ENCODE data around the gene MLLT6.

Gene MLLT6

DNA sequence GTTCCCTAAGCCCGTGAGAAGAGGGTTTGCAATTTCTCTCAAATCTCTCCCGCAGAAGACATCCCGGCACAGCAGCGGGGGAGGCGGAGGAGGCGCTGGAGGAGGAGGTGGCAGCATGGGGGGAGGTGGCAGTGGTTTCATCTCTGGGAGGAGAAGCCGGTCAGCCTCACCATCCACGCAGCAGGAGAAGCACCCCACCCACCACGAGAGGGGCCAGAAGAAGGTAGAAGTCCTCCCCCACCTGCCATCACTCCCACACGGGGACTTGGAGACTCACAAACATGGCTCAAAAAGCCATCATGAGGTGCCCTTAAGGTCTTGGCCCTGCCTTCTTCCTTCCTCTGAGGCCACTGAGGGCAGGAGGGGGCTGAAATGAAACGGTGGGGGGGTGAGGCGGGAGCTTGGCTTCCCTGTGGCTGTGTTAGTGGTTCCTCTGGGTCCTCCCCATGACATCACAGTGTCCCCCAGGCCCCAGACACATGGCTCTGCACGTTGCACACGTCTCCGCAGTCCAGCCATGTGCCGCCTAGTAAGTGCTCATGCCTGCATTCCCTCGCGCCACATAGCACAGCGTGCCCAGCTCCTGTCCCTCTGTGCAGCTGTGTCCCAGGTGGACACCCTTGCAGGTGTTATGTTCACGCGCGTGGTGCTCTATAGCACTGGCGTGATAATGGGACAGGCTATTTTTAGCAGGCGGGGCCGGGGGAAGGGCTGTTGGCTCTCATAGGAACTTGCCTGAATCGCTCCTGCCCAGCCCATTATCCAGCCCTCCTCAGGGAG lies 6.9 kb downstream of the MLLT6 start:
- Histone ChIP-seq H3K27ac (ENCODE audit: low read length, poor library complexity, severe bottlenecking) (no peak overlapping the region), H3K9ac (ENCODE audit: low read length) (no peak overlapping the region), H3K36me3 (ENCODE audit: control insufficient read depth in 1 of 2, insufficient read depth in 2 of 2, low read depth in 1 of 2, low read length in 2 of 2) (peaks cover 66 to 92% of the 10 kb centered on the region in 2 experiments), H4K8ac (ENCODE audit: low read length) (no peak overlapping the region), H2BK5ac (ENCODE audit: low read depth, low read length, poor library complexity, severe bottlenecking) (no peak overlapping the region), H2BK12ac (ENCODE audit: low read length in 2 of 2) (no peak overlapping the region), H3K4ac (ENCODE audit: low read depth in 1 of 2, low read length in 2 of 2) (no peak overlapping the region), H3K4me2 (ENCODE audit: low read length, poor library complexity, severe bottlenecking) (no peak overlapping the region), H3K4me3 (ENCODE audit: insufficient read depth in 1 of 2, low read depth in 1 of 2, low read length in 2 of 2) (no peak overlapping the region), H4K91ac (ENCODE audit: low read length) (no peak overlapping the region), H2AFZ (ENCODE audit: low read depth, low read length) (no peak overlapping the region), H3K14ac (ENCODE audit: low read length in 2 of 2) (no peak overlapping the region), H3K79me1 (replicated peaks; ENCODE audit: low read length, poor library complexity, severe bottlenecking) (peaks cover 28% of the 10 kb centered on the region), H2BK120ac (ENCODE audit: low read depth, low read length) (no peak overlapping the region), H3K9me3 (ENCODE audit: control insufficient read depth, low read length) (no peaks in the 10 kb centered on the region), H3K4me1 (ENCODE audit: control insufficient read depth, insufficient read depth, low read depth, low read length) (peaks cover 33% of the 10 kb centered on the region), H2BK15ac (ENCODE audit: low read depth, poor library complexity, severe bottlenecking) (no peak overlapping the region), H3K18ac (ENCODE audit: low read depth in 1 of 2, low read length in 2 of 2) (no peak overlapping the region), H2AK5ac (ENCODE audit: low read length, severe bottlenecking) (peak overlapping the region; percentile 21), H3K23ac (ENCODE audit: low read length in 2 of 2) (no peak overlapping the region), H3K27me3 (ENCODE audit: control insufficient read depth in 1 of 2, insufficient read depth in 1 of 2, low read length in 2 of 2) (no peaks in the 10 kb centered on the region)
- no peak for DNase-seq
- WGBS: 95% methylated on average over 25 of the region's 26 CpGs

DNA sequence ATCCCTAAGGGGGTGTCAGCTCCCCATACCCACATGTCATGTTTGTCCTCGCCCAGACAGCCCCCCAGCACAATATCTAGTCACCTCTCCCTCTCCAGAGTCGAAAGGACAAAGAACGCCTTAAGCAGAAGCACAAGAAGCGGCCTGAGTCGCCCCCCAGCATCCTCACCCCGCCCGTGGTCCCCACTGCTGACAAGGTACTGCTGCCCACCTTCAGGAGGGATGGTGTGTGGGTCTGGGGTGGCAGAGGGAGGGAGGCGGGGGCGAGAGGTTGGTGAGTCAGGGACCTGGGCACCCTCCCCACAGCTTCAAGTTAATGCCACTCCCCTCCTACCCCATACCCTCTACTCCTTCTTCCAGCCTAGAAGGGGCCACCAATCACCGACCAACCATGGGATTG lies 7.5 kb downstream of the MLLT6 start:
- no peak overlapping the region for H2AFZ ChIP-seq (ENCODE audit: low read depth, low read length)
- H3K27me3 ChIP-seq (ENCODE audit: control insufficient read depth in 1 of 2, insufficient read depth in 1 of 2, low read length in 2 of 2): no peaks in the 10 kb centered on the region
- no peaks in the 10 kb centered on the region for H3K9me3 ChIP-seq (ENCODE audit: control insufficient read depth, low read length)
- H2AK5ac ChIP-seq (ENCODE audit: low read length, severe bottlenecking): no peak overlapping the region
- no peak overlapping the region for H3K14ac ChIP-seq (ENCODE audit: low read length in 2 of 2)
- peaks cover 24% of the 10 kb centered on the region for H3K79me1 ChIP-seq (replicated peaks; ENCODE audit: low read length, poor library complexity, severe bottlenecking)
- no peak overlapping the region for H3K18ac ChIP-seq (ENCODE audit: low read depth in 1 of 2, low read length in 2 of 2)
- no peak overlapping the region for H3K4ac ChIP-seq (ENCODE audit: low read depth in 1 of 2, low read length in 2 of 2)
- 85% methylated on average over 2 of the region's 10 CpGs for WGBS
- H4K91ac ChIP-seq (ENCODE audit: low read length): no peak overlapping the region
- no peak overlapping the region for H3K27ac ChIP-seq (ENCODE audit: low read length, poor library complexity, severe bottlenecking)
- H3K23ac ChIP-seq (ENCODE audit: low read length in 2 of 2): no peak overlapping the region
- H2BK120ac ChIP-seq (ENCODE audit: low read depth, low read length): no peak overlapping the region
- H2BK15ac ChIP-seq (ENCODE audit: low read depth, poor library complexity, severe bottlenecking): no peak overlapping the region
- no peak overlapping the region for H2BK5ac ChIP-seq (ENCODE audit: low read depth, low read length, poor library complexity, severe bottlenecking)
- peaks cover 30% of the 10 kb centered on the region for H3K4me1 ChIP-seq (ENCODE audit: control insufficient read depth, insufficient read depth, low read depth, low read length)
- no peak overlapping the region for H2BK12ac ChIP-seq (ENCODE audit: low read length in 2 of 2)
- no peak overlapping the region for H3K9ac ChIP-seq (ENCODE audit: low read length)
- no peak for DNase-seq
- H3K4me2 ChIP-seq (ENCODE audit: low read length, poor library complexity, severe bottlenecking): no peak overlapping the region
- H4K8ac ChIP-seq (ENCODE audit: low read length): no peak overlapping the region
- H3K4me3 ChIP-seq (ENCODE audit: insufficient read depth in 1 of 2, low read depth in 1 of 2, low read length in 2 of 2): no peak overlapping the region
- H3K36me3 ChIP-seq (ENCODE audit: control insufficient read depth in 1 of 2, insufficient read depth in 2 of 2, low read depth in 1 of 2, low read length in 2 of 2): peaks cover 68 to 93% of the 10 kb centered on the region in 2 experiments

DNA sequence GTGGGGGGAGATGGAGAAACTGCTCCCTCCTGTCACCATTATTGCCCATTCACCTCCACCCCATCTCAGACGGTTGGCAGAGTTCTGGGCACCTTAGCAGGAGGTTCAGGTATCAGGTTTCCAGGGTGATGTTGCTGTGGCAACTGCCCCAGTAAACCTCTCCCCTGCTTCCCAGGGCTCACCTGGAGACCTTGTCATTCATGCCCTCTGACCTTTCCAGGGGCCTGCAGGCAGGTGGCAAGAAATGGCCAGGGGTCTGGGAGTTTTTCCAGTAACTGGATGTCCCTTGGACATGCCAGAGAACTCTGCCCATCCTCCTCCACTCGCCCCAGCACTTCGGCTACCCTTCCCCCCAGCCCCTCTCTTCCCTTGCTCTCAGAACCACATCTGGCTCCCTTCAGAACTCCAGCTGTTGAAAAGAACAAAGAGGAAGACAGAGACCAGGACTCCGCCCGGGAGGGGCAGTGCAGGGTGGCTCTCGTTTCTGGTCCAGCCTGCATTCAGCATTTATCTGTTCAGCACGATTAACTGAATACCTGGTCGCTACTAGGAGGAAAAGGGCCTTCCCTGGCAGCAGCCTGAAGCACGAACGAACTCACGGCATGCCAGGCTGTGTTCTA lies 8.5 kb downstream of the MLLT6 start:
- H2AK5ac ChIP-seq (ENCODE audit: low read length, severe bottlenecking): no peak overlapping the region
- no peak overlapping the region for H2BK120ac ChIP-seq (ENCODE audit: low read depth, low read length)
- H4K8ac ChIP-seq (ENCODE audit: low read length): no peak overlapping the region
- peaks cover 28% of the 10 kb centered on the region for H3K4me1 ChIP-seq (ENCODE audit: control insufficient read depth, insufficient read depth, low read depth, low read length)
- no peak overlapping the region for H3K27ac ChIP-seq (ENCODE audit: low read length, poor library complexity, severe bottlenecking)
- H2AFZ ChIP-seq (ENCODE audit: low read depth, low read length): no peak overlapping the region
- no peak overlapping the region for H3K9ac ChIP-seq (ENCODE audit: low read length)
- H3K79me1 ChIP-seq (replicated peaks; ENCODE audit: low read length, poor library complexity, severe bottlenecking): peaks cover 16% of the 10 kb centered on the region
- H3K27me3 ChIP-seq (ENCODE audit: control insufficient read depth in 1 of 2, insufficient read depth in 1 of 2, low read length in 2 of 2): no peaks in the 10 kb centered on the region
- no peaks in the 10 kb centered on the region for H3K9me3 ChIP-seq (ENCODE audit: control insufficient read depth, low read length)
- WGBS: 93% methylated on average over 8 of the region's 11 CpGs
- no peak overlapping the region for H3K18ac ChIP-seq (ENCODE audit: low read depth in 1 of 2, low read length in 2 of 2)
- no peak overlapping the region for H4K91ac ChIP-seq (ENCODE audit: low read length)
- H3K14ac ChIP-seq (ENCODE audit: low read length in 2 of 2): no peak overlapping the region
- no peak overlapping the region for H2BK5ac ChIP-seq (ENCODE audit: low read depth, low read length, poor library complexity, severe bottlenecking)
- H3K4me2 ChIP-seq (ENCODE audit: low read length, poor library complexity, severe bottlenecking): no peak overlapping the region
- no peak overlapping the region for H3K4me3 ChIP-seq (ENCODE audit: insufficient read depth in 1 of 2, low read depth in 1 of 2, low read length in 2 of 2)
- H3K4ac ChIP-seq (ENCODE audit: low read depth in 1 of 2, low read length in 2 of 2): no peak overlapping the region
- H2BK12ac ChIP-seq (ENCODE audit: low read length in 2 of 2): no peak overlapping the region
- H2BK15ac ChIP-seq (ENCODE audit: low read depth, poor library complexity, severe bottlenecking): no peak overlapping the region
- peaks cover 69 to 93% of the 10 kb centered on the region in 2 experiments for H3K36me3 ChIP-seq (ENCODE audit: control insufficient read depth in 1 of 2, insufficient read depth in 2 of 2, low read depth in 1 of 2, low read length in 2 of 2)
- no peak for DNase-seq
- peak overlapping the region in 1 of 2 experiments; percentile 32 for H3K23ac ChIP-seq (ENCODE audit: low read length in 2 of 2)

DNA sequence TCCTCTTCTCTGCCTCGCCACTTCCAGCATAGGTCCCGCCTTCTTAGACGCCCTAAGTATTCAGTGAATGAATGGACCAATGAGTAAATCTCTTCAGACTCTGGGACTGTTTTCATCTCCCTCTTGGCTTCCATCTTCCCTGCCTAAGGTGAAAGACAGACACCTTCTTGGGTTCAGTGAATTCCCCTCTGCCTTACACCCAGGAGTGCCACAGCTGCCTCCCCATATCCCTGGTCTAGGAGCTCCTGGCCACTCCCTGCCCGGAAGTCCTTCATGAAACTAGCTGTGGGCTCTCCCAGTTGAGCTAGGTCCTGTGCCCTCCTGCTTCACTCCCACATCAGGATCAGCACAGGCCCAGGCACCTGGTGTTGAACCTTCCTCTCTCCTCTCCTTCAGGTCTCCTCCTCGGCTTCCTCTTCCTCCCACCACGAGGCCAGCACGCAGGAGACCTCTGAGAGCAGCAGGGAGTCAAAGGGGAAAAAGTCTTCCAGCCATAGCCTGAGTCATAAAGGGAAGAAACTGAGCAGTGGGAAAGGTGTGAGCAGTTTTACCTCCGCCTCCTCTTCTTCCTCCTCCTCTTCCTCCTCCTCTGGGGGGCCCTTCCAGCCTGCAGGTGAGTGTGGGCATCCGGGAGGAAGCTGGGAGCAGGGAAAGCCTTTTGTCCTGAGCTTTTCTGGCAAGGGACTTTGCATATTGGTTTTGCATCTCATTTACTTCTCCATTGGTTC lies 10.3 kb downstream of the MLLT6 start:
- Histone ChIP-seq H2BK5ac (ENCODE audit: low read depth, low read length, poor library complexity, severe bottlenecking) (no peak overlapping the region), H3K4me2 (ENCODE audit: low read length, poor library complexity, severe bottlenecking) (no peak overlapping the region), H3K4ac (ENCODE audit: low read depth in 1 of 2, low read length in 2 of 2) (no peak overlapping the region), H3K27me3 (ENCODE audit: control insufficient read depth in 1 of 2, insufficient read depth in 1 of 2, low read length in 2 of 2) (no peaks in the 10 kb centered on the region), H2BK12ac (ENCODE audit: low read length in 2 of 2) (no peak overlapping the region), H3K14ac (ENCODE audit: low read length in 2 of 2) (no peak overlapping the region), H3K27ac (ENCODE audit: low read length, poor library complexity, severe bottlenecking) (no peak overlapping the region), H2BK120ac (ENCODE audit: low read depth, low read length) (no peak overlapping the region), H3K18ac (ENCODE audit: low read depth in 1 of 2, low read length in 2 of 2) (no peak overlapping the region), H2AK5ac (ENCODE audit: low read length, severe bottlenecking) (no peak overlapping the region), H3K79me1 (replicated peaks; ENCODE audit: low read length, poor library complexity, severe bottlenecking) (peaks cover 13% of the 10 kb centered on the region), H3K9me3 (ENCODE audit: control insufficient read depth, low read length) (no peaks in the 10 kb centered on the region), H3K23ac (ENCODE audit: low read length in 2 of 2) (no peak overlapping the region), H3K4me3 (ENCODE audit: insufficient read depth in 1 of 2, low read depth in 1 of 2, low read length in 2 of 2) (no peak overlapping the region), H4K91ac (ENCODE audit: low read length) (no peak overlapping the region), H3K9ac (ENCODE audit: low read length) (no peak overlapping the region), H3K36me3 (ENCODE audit: control insufficient read depth in 1 of 2, insufficient read depth in 2 of 2, low read depth in 1 of 2, low read length in 2 of 2) (peaks cover 75 to 87% of the 10 kb centered on the region in 2 experiments), H2AFZ (ENCODE audit: low read depth, low read length) (no peak overlapping the region), H2BK15ac (ENCODE audit: low read depth, poor library complexity, severe bottlenecking) (no peak overlapping the region), H3K4me1 (ENCODE audit: control insufficient read depth, insufficient read depth, low read depth, low read length) (peaks cover 16% of the 10 kb centered on the region), H4K8ac (ENCODE audit: low read length) (no peak overlapping the region)
- 93% methylated on average over 4 of the region's 9 CpGs for WGBS
- DNase-seq: no peak
